H1 (cell line): ENCODE results near the gene SH3BP5. TPM values are rescaled to one million over a fixed set of nuclear protein-coding genes. Genes with fewer than 3 reads are reported as not detected.

Source experiments
- CTCF ChIA-PET: fragments of 300-600 bp; sonication (Branson Sonifier 250); formaldehyde crosslinking; loops from one replicate; lab custom pipeline; 2021; ENCODE audit not compliant: partially characterized antibody; lab: Charles Lee
- POLR2A ChIA-PET: fragments of 300-600 bp; sonication (Branson Sonifier 250); formaldehyde crosslinking; loops from one replicate; lab custom pipeline; 2021; ENCODE audit warnings: inconsistent platforms; ENCODE audit not compliant: partially characterized antibody; lab: Charles Lee
- DNase-seq, 2 experiments: peaks; one replicate each; pipeline versions ENCODE4 v3.0.0 to v3.0.0-alpha.2; 2010 to 2022; ENCODE audit warnings: low spot score in 2 of 2, low read depth in 1 of 2, mixed read lengths in 1 of 2
- FAIRE-seq: peaks from 2 replicates; lab custom pipeline; 2011; peaks lifted over from hg19 to GRCh38; lab: Jason Lieb, UNC
- H2AFZ ChIP-seq: 2 replicates; pipeline ENCODE4 v1.8.1; 2012; ENCODE audit warnings: low read length, inconsistent platforms
- H2AK5ac ChIP-seq: 2 replicates; pipeline ENCODE4 v1.6.1; 2013; ENCODE audit warnings: low read depth, low read length
- H2BK120ac ChIP-seq: replicated peaks from 2 replicates; pipeline ENCODE3; 2013; ENCODE audit warnings: low read depth, low read length, inconsistent platforms
- H2BK12ac ChIP-seq: 2 replicates; pipeline ENCODE4 v1.6.1; 2013; ENCODE audit warnings: low read depth, low read length
- H2BK15ac ChIP-seq: 2 replicates; pipeline ENCODE4 v1.6.1; 2013; ENCODE audit warnings: low read length
- H2BK20ac ChIP-seq: 2 replicates; pipeline ENCODE4 v1.6.1; 2013; ENCODE audit warnings: low read length
- H2BK5ac ChIP-seq: 2 replicates; pipeline ENCODE4 v1.6.1; 2013; ENCODE audit warnings: low read depth, low read length
- H3K14ac ChIP-seq: 2 replicates; pipeline ENCODE4 v1.6.1; 2013; ENCODE audit warnings: inconsistent platforms; ENCODE audit not compliant: insufficient read length
- H3K18ac ChIP-seq: 2 replicates; pipeline ENCODE4 v1.6.1; 2013; ENCODE audit warnings: low read length; ENCODE audit errors: extremely low read depth
- H3K23ac ChIP-seq: 2 replicates; pipeline ENCODE4 v1.6.1; 2013; ENCODE audit warnings: inconsistent platforms; ENCODE audit not compliant: insufficient read length
- H3K23me2 ChIP-seq: 2 replicates; pipeline ENCODE4 v1.6.1; 2013; ENCODE audit warnings: low read depth, low read length
- H3K27ac ChIP-seq: 2 replicates; pipeline ENCODE4 v1.6.1; 2011; ENCODE audit warnings: low read depth, low read length, inconsistent platforms
- H3K27me3 ChIP-seq, 4 experiments: replicated peaks in 1 of 4; 1 replicate in 1 of 4; 2 replicates in 3 of 4; pipeline versions ENCODE4 v1.6.1 to v1.8.1; 2011 to 2013; ENCODE audit warnings: low read length in 3 of 4, mild to moderate bottlenecking in 3 of 4, inconsistent platforms in 2 of 4, mixed read lengths in 2 of 4, moderate library complexity in 1 of 4; ENCODE audit not compliant: control insufficient read depth in 3 of 4, insufficient read depth in 3 of 4; ENCODE audit errors: extremely low read depth in 1 of 4
- H3K36me3 ChIP-seq, 4 experiments: 2 replicates each; pipeline versions ENCODE4 v1.6.1 to v1.8.1; 2011 to 2013; ENCODE audit warnings: mild to moderate bottlenecking in 4 of 4, low read length in 3 of 4, moderate library complexity in 2 of 4, control low read depth in 1 of 4, inconsistent platforms in 1 of 4; ENCODE audit not compliant: insufficient read depth in 4 of 4, control insufficient read depth in 2 of 4
- H3K4ac ChIP-seq: replicated peaks from 2 replicates; pipeline ENCODE3; 2013; ENCODE audit warnings: low read length, low read depth, mixed read lengths, inconsistent platforms; ENCODE audit not compliant: insufficient read length
- H3K4me1 ChIP-seq, 4 experiments: replicated peaks in 1 of 4; 1 replicate in 1 of 4; 2 replicates in 3 of 4; pipeline versions ENCODE4 v1.6.1 to v1.8.1; 2011 to 2013; ENCODE audit warnings: low read length in 3 of 4, inconsistent platforms in 2 of 4, mixed read lengths in 1 of 4; ENCODE audit not compliant: insufficient read depth in 4 of 4, control insufficient read depth in 3 of 4
- H3K4me2 ChIP-seq, 2 experiments: 2 replicates each; pipeline versions ENCODE4 v1.6.1 to v1.8.1; 2011 to 2013; ENCODE audit warnings: low read depth in 2 of 2, low read length in 2 of 2, control low read depth in 1 of 2, inconsistent platforms in 1 of 2, mild to moderate bottlenecking in 1 of 2; ENCODE audit not compliant: insufficient read depth in 1 of 2
- H3K4me3 ChIP-seq, 4 experiments: fragments of 200-600, 300-600 bp in 1 of 4; sonication (generic), shearing (Covaris generic), sonication (Bioruptor Twin) in 1 of 4; 2 replicates each; pipeline versions ENCODE4 v1.5.1 to v1.8.1; 2011 to 2016; ENCODE audit warnings: low read length in 4 of 4, low read depth in 3 of 4, control low read depth in 2 of 4, inconsistent platforms in 2 of 4, mild to moderate bottlenecking in 2 of 4, mixed read lengths in 1 of 4, moderate library complexity in 1 of 4; ENCODE audit not compliant: insufficient read depth in 2 of 4; ENCODE audit errors: extremely low read depth in 1 of 4
- H3K56ac ChIP-seq: replicated peaks from 2 replicates; pipeline ENCODE3; 2013; ENCODE audit warnings: low read depth, mild to moderate bottlenecking, mixed read lengths, low read length, inconsistent platforms; ENCODE audit not compliant: insufficient read length
- H3K79me1 ChIP-seq: 2 replicates; pipeline ENCODE4 v1.6.1; 2013; ENCODE audit warnings: low read depth, low read length, control low read depth
- H3K79me2 ChIP-seq, 2 experiments: 2 replicates each; pipeline versions ENCODE4 v1.6.1 to v1.8.1; 2012 to 2013; ENCODE audit warnings: low read length in 2 of 2, mild to moderate bottlenecking in 2 of 2, inconsistent platforms in 1 of 2; ENCODE audit not compliant: insufficient read depth in 2 of 2, control insufficient read depth in 1 of 2
- H3K9ac ChIP-seq, 4 experiments: replicated peaks in 1 of 4; 1 replicate in 1 of 4; 2 replicates in 3 of 4; pipeline versions ENCODE4 v1.6.1 to v1.8.1; 2011 to 2013; ENCODE audit warnings: low read depth in 3 of 4, low read length in 3 of 4, control low read depth in 2 of 4, mild to moderate bottlenecking in 2 of 4, moderate library complexity in 2 of 4, inconsistent platforms in 1 of 4; ENCODE audit errors: extremely low read depth in 1 of 4
- H3K9me3 ChIP-seq, 2 experiments: 2 replicates each; pipeline versions ENCODE4 v1.6.1 to v1.8.1; 2012 to 2013; ENCODE audit warnings: mild to moderate bottlenecking in 2 of 2, moderate library complexity in 2 of 2, control low read depth in 1 of 2, inconsistent platforms in 1 of 2, low read depth in 1 of 2, low read length in 1 of 2, mixed read lengths in 1 of 2; ENCODE audit not compliant: insufficient read depth in 2 of 2
- H4K20me1 ChIP-seq, 2 experiments: replicated peaks in 1 of 2; 2 replicates each; pipeline versions ENCODE3 to v1.8.1; 2011 to 2013; ENCODE audit warnings: inconsistent platforms in 2 of 2, low read length in 2 of 2, mild to moderate bottlenecking in 1 of 2; ENCODE audit not compliant: insufficient read depth in 2 of 2, control insufficient read depth in 1 of 2
- H4K5ac ChIP-seq: 2 replicates; pipeline ENCODE4 v1.6.1; 2013; ENCODE audit warnings: low read length, low read depth, mixed read lengths, inconsistent platforms; ENCODE audit not compliant: insufficient read length
- H4K8ac ChIP-seq: 2 replicates; pipeline ENCODE4 v1.8.0; 2013; ENCODE audit warnings: mild to moderate bottlenecking, moderate library complexity, low read length, inconsistent platforms; ENCODE audit not compliant: insufficient read depth; ENCODE audit errors: extremely low read depth
- H4K91ac ChIP-seq: replicated peaks from 2 replicates; pipeline ENCODE3; 2013; ENCODE audit warnings: low read length, mixed read lengths, inconsistent platforms; ENCODE audit not compliant: insufficient read length
- EP300 ChIP-seq, 2 experiments: IDR thresholded peaks; 1 replicate in 1 of 2; 2 replicates in 1 of 2; pipeline ENCODE4 v1.6.1; 2011 to 2012; ENCODE audit warnings: low read depth in 2 of 2, low read length in 2 of 2, mild to moderate bottlenecking in 2 of 2, borderline replicate concordance in 1 of 2, inconsistent platforms in 1 of 2, moderate library complexity in 1 of 2
- GTF2F1 ChIP-seq: IDR thresholded peaks from 2 replicates; pipeline ENCODE4 v1.6.1; 2012; ENCODE audit warnings: low read depth, low read length, improper control_type of control experiment, borderline replicate concordance
- HDAC6 ChIP-seq: IDR thresholded peaks from one replicate; pipeline ENCODE4 v1.7.1; 2012; ENCODE audit warnings: low read depth, mild to moderate bottlenecking, inconsistent platforms, low read length, moderate library complexity
- JUND ChIP-seq: IDR thresholded peaks from 2 replicates; pipeline ENCODE4 v1.6.1; 2011; ENCODE audit warnings: mild to moderate bottlenecking, improper control_type of control experiment, low read length
- SIN3A ChIP-seq, 2 experiments: IDR thresholded peaks in 1 of 2; conservative IDR thresholded peaks in 1 of 2; 2 replicates each; pipeline ENCODE4 v1.6.1; 2011 to 2012; ENCODE audit warnings: low read length in 2 of 2, improper control_type of control experiment in 1 of 2, low read depth in 1 of 2, mild to moderate bottlenecking in 1 of 2
- SRF ChIP-seq: IDR thresholded peaks from 2 replicates; pipeline ENCODE4 v1.6.1; 2011; ENCODE audit warnings: mild to moderate bottlenecking, low read depth, low read length, moderate library complexity
- TAF1 ChIP-seq: IDR thresholded peaks from 2 replicates; pipeline ENCODE4 v1.6.1; 2011; ENCODE audit warnings: mild to moderate bottlenecking, low read depth, low read length
- WGBS, 2 experiments: shearing (Covaris generic) in 1 of 2; methylation state at CpG; one replicate each; pipeline versions ENCODE4 v1.1.6 to v1.1.7; 2013 to 2015; ENCODE audit warnings: low lambda C conversion rate in 2 of 2, mixed read lengths in 2 of 2, inconsistent platforms in 1 of 2, low coverage in 1 of 2, missing lambda C conversion rate in 1 of 2; ENCODE audit not compliant: insufficient replicate concordance in 2 of 2, insufficient coverage in 1 of 2, insufficient read length in 1 of 2; ENCODE audit errors: extremely low coverage in 1 of 2, missing lambda C conversion rate in 1 of 2; 5-methylcytosine and 5-hydroxymethylcytosine counted together
- polyA plus RNA-seq, 7 experiments: library from polyadenylated mRNA; depleted of rRNA in 3 of 7; stranded (reverse) in 5 of 7; unstranded in 2 of 7; fragments of >200 nt in 5 of 7; fragments of 200-250 nt in 2 of 7; gene quantifications; 1 replicate in 5 of 7; 2 replicates in 1 of 7; 4 replicates in 1 of 7; pipeline versions ENCODE4 v1.2.1 to v1.2.3, GENCODE V29; 2011 to 2013; ENCODE audit warnings: missing spikeins in 2 of 7, mixed read lengths in 2 of 7
- total RNA-seq: library from RNA; stranded (reverse); fragmentation: NEBNext Ultra II Directional; extraction: Animal tissue kit (Norgen Biotek cat#: 25700); gene quantifications from 2 replicates; pipeline ENCODE4 v1.2.1, GENCODE V29; 2021
- TF ChIP-seq, protein P1 (sequence below): IDR thresholded peaks from 2 replicates; pipeline ENCODE4 v1.6.1; 2011; ENCODE audit warnings: low read depth, mild to moderate bottlenecking, low read length; ENCODE audit not compliant: insufficient read depth
- TF ChIP-seq, protein P2 (sequence below): IDR thresholded peaks from 2 replicates; pipeline ENCODE4 v1.6.1; 2012; ENCODE audit warnings: inconsistent platforms

SH3BP5 gene
- total and polyA plus RNA-seq, 2 of the 8 experiments (the other 6 are each of a cell fraction or from before 2014, with no cell fraction given) = 7.1 to 9.7 TPM

GRCh38 chr3:15361494-15362214, 29.3 kb upstream of the SH3BP5 start:
- Histone ChIP-seq H2AFZ (peak overlapping the region; percentile 28; the same call in 1 of the 2 replicates), H3K18ac (no peak overlapping the region), H2BK20ac (no peak overlapping the region), H3K79me2 (no peaks in the 10 kb centered on the region), H3K56ac (no peak overlapping the region), H2BK12ac (no peak overlapping the region), H3K36me3 (no peaks in the 10 kb centered on the region), H4K5ac (no peak overlapping the region), H4K8ac (no peak overlapping the region), H3K79me1 (no peaks in the 10 kb centered on the region), H2BK120ac (no peak overlapping the region), H2BK5ac (no peak overlapping the region), H3K23me2 (no peaks in the 10 kb centered on the region), H3K4me3 (no peak overlapping the region), H4K91ac (no peak overlapping the region), H3K14ac (no peak overlapping the region), H3K27me3 (peaks cover 0 to 1% (median 0%) of the 10 kb centered on the region in 4 experiments; a peak in 2 of 7 replicates), H3K4ac (no peak overlapping the region), H3K9ac (no peak overlapping the region), H2BK15ac (no peak overlapping the region), H4K20me1 (no peaks in the 10 kb centered on the region), H3K4me1 (peaks cover 0 to 10% (median 4%) of the 10 kb centered on the region in 4 experiments; a peak in 5 of 7 replicates), H2AK5ac (no peak overlapping the region), H3K27ac (no peak overlapping the region), H3K9me3 (no peaks in the 10 kb centered on the region), H3K23ac (no peak overlapping the region), H3K4me2 (peak overlapping the region in 1 of 2 experiments; percentile 11; a peak in 1 of 4 replicates)
- ChIA-PET CTCF (interaction anchor here (0.7 to 2.5 kb wide), 13 partner anchors 8 to 159 kb away, joined by 3 to 24 read pairs (median 4); no protein-coding TSS in a partner anchor), POLR2A (no interaction called here)
- no peak for TF ChIP-seq TAF1
- TF ChIP-seq, protein P1, sequence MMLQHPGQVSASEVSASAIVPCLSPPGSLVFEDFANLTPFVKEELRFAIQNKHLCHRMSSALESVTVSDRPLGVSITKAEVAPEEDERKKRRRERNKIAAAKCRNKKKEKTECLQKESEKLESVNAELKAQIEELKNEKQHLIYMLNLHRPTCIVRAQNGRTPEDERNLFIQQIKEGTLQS = no peak
- TF ChIP-seq SRF = no peak
- no peak for TF ChIP-seq EP300 (IDR thresholded peaks at IDR 0.05; ENCODE audit: borderline replicate concordance in 1 of 2, low read depth in 2 of 2, low read length in 2 of 2)
- TF ChIP-seq, protein P2, sequence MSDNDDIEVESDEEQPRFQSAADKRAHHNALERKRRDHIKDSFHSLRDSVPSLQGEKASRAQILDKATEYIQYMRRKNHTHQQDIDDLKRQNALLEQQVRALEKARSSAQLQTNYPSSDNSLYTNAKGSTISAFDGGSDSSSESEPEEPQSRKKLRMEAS = peak; percentile 52; the same call in 1 of the 2 replicates
- no peak for TF ChIP-seq SIN3A (conservative IDR thresholded peaks at IDR 0.05 in 1 of 2, IDR thresholded peaks at IDR 0.05 in 1 of 2; ENCODE audit: low read depth in 1 of 2, low read length in 2 of 2)
- TF ChIP-seq HDAC6 = no peak
- no peak for TF ChIP-seq GTF2F1
- TF ChIP-seq JUND = no peak
- 76% methylated on average over 11 of the region's 11 CpGs; no CpG with 5 or more reads in 1 of the 2 experiments for WGBS, 2 experiments
- no peak for DNase-seq
- FAIRE-seq = no peak
